PFSK-1 (cell line): ENCODE results near the gene NCKIPSD.

Experiments used
- FOXP2 ChIP-seq: optimal IDR thresholded peaks from 2 replicates; pipeline ENCODE3; 2011; ENCODE audit warnings: borderline replicate concordance, control low read depth, inconsistent platforms; ENCODE audit not compliant: insufficient read depth; ENCODE audit errors: extremely low read length, extremely low read depth
- POLR2AphosphoS5 ChIP-seq: IDR thresholded peaks from 2 replicates; pipeline ENCODE4 v1.6.1; 2012; ENCODE audit warnings: low read depth, mild to moderate bottlenecking, control low read depth, low read length, moderate library complexity
- SIN3A ChIP-seq: IDR thresholded peaks from 2 replicates; pipeline ENCODE4 v1.6.1; 2012; ENCODE audit warnings: mild to moderate bottlenecking, low read length, moderate library complexity, borderline replicate concordance; ENCODE audit not compliant: insufficient read depth
- TAF1 ChIP-seq: IDR thresholded peaks from 2 replicates; pipeline ENCODE4 v1.6.1; 2012; ENCODE audit warnings: low read length, control low read depth, borderline replicate concordance; ENCODE audit not compliant: insufficient read depth
- TF ChIP-seq, protein P1 (sequence below), 2 experiments: IDR thresholded peaks; 2 replicates each; pipeline versions ENCODE4 v1.6.1 to v1.8.0; 2011 to 2012; ENCODE audit warnings: low read depth in 2 of 2, low read length in 2 of 2, control low read depth in 1 of 2, inconsistent platforms in 1 of 2, mild to moderate bottlenecking in 1 of 2, moderate library complexity in 1 of 2; ENCODE audit not compliant: insufficient read depth in 1 of 2

NCKIPSD gene

GRCh38 chr3:48647714-48648113 is 38.0 kb downstream of the NCKIPSD start:
- TF ChIP-seq SIN3A (no peak), POLR2AphosphoS5 (no peak), TAF1 (no peak), FOXP2 (no peak)
- TF ChIP-seq, protein P1, sequence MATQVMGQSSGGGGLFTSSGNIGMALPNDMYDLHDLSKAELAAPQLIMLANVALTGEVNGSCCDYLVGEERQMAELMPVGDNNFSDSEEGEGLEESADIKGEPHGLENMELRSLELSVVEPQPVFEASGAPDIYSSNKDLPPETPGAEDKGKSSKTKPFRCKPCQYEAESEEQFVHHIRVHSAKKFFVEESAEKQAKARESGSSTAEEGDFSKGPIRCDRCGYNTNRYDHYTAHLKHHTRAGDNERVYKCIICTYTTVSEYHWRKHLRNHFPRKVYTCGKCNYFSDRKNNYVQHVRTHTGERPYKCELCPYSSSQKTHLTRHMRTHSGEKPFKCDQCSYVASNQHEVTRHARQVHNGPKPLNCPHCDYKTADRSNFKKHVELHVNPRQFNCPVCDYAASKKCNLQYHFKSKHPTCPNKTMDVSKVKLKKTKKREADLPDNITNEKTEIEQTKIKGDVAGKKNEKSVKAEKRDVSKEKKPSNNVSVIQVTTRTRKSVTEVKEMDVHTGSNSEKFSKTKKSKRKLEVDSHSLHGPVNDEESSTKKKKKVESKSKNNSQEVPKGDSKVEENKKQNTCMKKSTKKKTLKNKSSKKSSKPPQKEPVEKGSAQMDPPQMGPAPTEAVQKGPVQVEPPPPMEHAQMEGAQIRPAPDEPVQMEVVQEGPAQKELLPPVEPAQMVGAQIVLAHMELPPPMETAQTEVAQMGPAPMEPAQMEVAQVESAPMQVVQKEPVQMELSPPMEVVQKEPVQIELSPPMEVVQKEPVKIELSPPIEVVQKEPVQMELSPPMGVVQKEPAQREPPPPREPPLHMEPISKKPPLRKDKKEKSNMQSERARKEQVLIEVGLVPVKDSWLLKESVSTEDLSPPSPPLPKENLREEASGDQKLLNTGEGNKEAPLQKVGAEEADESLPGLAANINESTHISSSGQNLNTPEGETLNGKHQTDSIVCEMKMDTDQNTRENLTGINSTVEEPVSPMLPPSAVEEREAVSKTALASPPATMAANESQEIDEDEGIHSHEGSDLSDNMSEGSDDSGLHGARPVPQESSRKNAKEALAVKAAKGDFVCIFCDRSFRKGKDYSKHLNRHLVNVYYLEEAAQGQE (IDR thresholded peaks at IDR 0.05; ENCODE audit: insufficient read depth in 1 of 2, low read depth in 2 of 2, low read length in 2 of 2) = no peak

DNA sequence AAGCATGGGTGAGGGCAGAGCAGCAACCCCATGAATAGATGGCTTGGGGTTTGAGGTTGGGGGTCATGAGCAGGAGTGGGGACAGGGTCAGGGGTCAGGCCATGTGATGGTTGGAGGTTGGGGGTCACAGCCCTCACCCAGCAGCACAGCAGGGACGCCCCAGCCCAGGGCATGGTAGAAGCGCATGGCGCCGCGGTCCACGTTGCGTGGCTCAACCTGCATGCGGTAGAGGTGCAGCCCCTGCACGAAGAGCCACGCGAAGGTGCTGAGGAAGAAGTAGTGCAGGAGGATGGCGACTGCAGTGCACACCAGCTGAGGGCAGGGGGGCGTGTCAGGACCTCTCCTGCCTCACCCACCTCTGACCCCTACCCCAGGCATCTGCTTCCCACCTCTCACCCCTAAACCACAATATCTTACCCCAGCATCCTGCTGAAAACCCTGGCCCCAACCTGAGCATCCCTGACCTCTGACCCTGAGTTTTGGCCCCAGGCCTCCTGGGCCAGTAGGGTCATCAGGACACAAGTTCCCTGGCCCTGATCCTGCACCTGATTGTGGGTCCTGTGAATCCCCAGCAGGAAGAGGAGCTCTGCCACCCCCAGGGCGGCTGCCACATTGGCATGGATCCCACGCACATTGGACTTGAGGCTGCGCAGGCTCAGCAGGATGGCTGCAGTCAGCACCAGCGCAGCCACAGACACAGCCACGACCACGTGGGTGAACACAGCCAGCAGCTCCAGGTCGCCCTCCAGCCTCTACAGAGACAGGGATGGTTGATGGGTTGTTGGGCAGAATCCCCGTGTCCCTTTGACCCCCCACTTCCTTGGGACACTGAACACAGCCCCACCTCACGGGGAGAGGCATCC is 40.6 kb downstream of the NCKIPSD start:
- TF ChIP-seq, protein P1 (IDR thresholded peaks at IDR 0.05; ENCODE audit: insufficient read depth in 1 of 2, low read depth in 2 of 2, low read length in 2 of 2) = no peak
- TF ChIP-seq POLR2AphosphoS5 (no peak), FOXP2 (no peak), SIN3A (no peak), TAF1 (no peak)

DNA sequence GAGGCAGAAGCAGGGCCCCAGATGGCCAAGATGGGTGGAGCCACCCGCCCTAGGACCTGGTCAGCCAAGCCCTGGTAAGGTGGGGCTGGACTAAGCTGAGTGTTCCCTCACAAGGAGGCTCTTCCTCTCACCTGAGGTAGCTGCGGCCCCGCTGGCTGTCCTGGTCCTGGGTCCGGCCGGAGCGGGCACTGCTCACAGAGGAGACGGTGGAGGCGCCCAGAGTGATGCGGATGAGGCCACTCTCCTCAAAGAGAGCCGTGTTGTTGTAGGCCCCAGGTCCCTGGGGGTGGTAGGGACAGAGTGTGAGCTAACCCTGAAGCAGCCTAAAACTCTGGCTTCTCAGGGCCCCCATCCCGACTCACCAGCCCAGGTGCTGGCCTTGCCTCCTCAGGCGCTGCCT is 43.1 kb downstream of the NCKIPSD start:
- TF ChIP-seq, protein P1 (IDR thresholded peaks at IDR 0.05; ENCODE audit: insufficient read depth in 1 of 2, low read depth in 2 of 2, low read length in 2 of 2) = no peak
- TF ChIP-seq TAF1 = no peak
- no peak for TF ChIP-seq FOXP2
- no peak for TF ChIP-seq SIN3A
- TF ChIP-seq POLR2AphosphoS5 = no peak

GRCh38 chr3:48641396-48641795 is 44.3 kb downstream of the NCKIPSD start:
- no peak for TF ChIP-seq SIN3A

DNA sequence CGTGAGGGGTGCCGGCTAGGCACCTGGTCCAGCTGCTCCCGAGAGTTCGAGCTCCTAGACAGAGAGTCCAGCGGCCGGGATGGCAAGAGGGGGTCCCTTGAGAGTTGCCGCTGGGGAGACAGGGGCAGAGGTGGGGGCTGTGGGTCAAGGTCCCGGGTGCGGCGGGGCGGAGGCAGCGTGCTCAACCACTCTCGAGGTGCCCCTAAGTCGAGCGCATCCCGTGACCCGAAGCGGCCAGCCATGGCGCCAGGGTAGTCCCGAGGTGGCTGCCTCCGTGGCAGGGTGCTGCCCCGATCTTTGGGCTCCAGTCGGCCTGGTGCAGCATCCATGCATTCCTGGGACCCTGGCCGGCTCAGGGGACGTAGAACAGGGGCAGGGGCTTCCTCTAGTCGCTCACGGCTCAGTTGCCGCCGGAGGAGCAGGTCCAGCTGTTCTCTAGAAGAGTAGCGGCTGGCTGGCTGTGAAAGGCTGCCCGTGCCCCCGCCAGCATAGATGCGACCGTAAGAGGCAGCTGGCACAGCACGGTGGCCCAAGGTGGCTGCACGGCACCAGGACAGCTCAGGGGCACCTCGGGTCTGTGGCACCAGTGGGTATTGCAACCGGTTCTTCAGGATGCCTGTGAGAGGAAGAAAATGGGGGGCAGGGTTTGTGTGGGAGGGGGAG is 45.6 kb downstream of the NCKIPSD start:
- TF ChIP-seq SIN3A (no peak), TAF1 (no peak), FOXP2 (no peak), POLR2AphosphoS5 (no peak)
- TF ChIP-seq, protein P1 (IDR thresholded peaks at IDR 0.05; ENCODE audit: insufficient read depth in 1 of 2, low read depth in 2 of 2, low read length in 2 of 2) = no peak
